ENCODE data around the gene GARIN3. TPM values are rescaled to one million over a fixed set of nuclear protein-coding genes. Genes with fewer than 3 reads are reported as not detected.

GARIN3 gene
- total and polyA plus RNA-seq, 5 donors, result not detected

GRCh38 chr5:157142317-157143126 lies 23.5 kb downstream of the GARIN3 start, which contains the start of gene MED7:
MED7 (minus strand) TSS chr5:157142865; CDS start chr5:157139431, 3,434 bp downstream.
- H3K27ac ChIP-seq (ENCODE audit: low read length), result peak within 1 kb of the TSS; percentile 98
- H3K27me3 ChIP-seq (ENCODE audit: control insufficient read depth, insufficient read depth), result no peaks in the 10 kb centered on the region
- peaks cover 2% of the 10 kb centered on the region for H3K4me1 ChIP-seq (ENCODE audit: control insufficient read depth, insufficient read depth, low read length)
- H3K4me3 ChIP-seq (ENCODE audit: low read length), result peak within 1 kb of the TSS; percentile 69
- intact Hi-C loops (cut with DNase I), result loop anchor here in 1 of 4 donors (10.0 kb wide), 2 partner anchors 112 to 172 kb away; no protein-coding TSS in a partner anchor
- DNase-seq (peak; percentile 92 to 95 (median 94)), ATAC-seq (peak; percentile 99)
- under 1% methylated on average over 48 of the region's 48 CpGs for WGBS
- no peaks in the 10 kb centered on the region for H3K9me3 ChIP-seq (ENCODE audit: control insufficient read depth, low read length)

DNA sequence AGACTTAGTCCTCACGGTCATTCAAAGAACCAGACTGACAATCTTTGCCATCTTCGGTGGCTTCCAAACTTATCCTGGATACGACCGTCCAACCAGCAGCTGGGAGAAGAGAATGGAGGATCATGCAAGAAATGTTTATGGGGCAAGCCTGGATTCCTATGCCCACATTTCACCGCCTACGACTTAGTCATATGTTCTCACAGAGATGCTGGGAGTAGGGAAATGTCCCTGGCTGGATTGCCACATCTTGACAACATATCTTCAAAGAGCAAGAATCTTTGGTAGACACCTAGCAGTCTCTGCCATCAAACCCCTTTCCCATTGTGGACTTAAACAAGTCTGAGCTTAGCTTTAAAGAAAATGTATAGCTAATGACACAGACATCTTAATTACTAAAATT lies 28.4 kb downstream of the GARIN3 start:
- Histone ChIP-seq H3K4me3 (ENCODE audit: low read length) (no peak overlapping the region), H3K27me3 (ENCODE audit: control insufficient read depth, insufficient read depth) (no peaks in the 10 kb centered on the region), H3K4me1 (ENCODE audit: control insufficient read depth, insufficient read depth, low read length) (no peaks in the 10 kb centered on the region), H3K9me3 (ENCODE audit: control insufficient read depth, low read length) (no peaks in the 10 kb centered on the region), H3K27ac (ENCODE audit: low read length) (no peak overlapping the region)
- WGBS, result 95% methylated on average over 6 of the region's 6 CpGs
- intact Hi-C loops (cut with DNase I), result no loop called here
- DNase-seq (no peak), ATAC-seq (no peak)

DNA sequence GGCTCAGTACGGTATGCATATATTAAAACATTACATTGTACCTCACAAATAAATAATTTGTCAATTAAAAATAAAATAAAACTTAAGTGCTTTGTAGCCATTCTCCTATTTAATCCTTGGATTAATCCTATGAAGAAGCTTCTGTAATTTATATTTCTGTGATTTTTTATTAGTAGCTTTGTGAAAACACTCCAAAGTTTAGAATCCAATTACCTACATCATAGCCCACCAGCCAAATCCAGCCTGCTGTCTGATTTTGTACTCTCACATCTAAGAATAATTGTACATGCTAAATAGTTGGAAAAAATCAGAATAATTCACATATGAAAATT lies 33.8 kb downstream of the GARIN3 start:
- intact Hi-C loops (cut with DNase I), result no loop called here
- Histone ChIP-seq H3K4me1 (ENCODE audit: control insufficient read depth, insufficient read depth, low read length) (no peaks in the 10 kb centered on the region), H3K27ac (ENCODE audit: low read length) (no peak overlapping the region), H3K27me3 (ENCODE audit: control insufficient read depth, insufficient read depth) (no peaks in the 10 kb centered on the region), H3K4me3 (ENCODE audit: low read length) (no peak overlapping the region), H3K9me3 (ENCODE audit: control insufficient read depth, low read length) (no peaks in the 10 kb centered on the region)
- DNase-seq (no peak), ATAC-seq (no peak)
- 10% methylated on average over 1 of the region's 1 CpG for WGBS

GRCh38 chr5:157130925-157131324 lies 35.1 kb downstream of the GARIN3 start:
- no peak overlapping the region for H3K4me3 ChIP-seq (ENCODE audit: low read length)
- intact Hi-C loops (cut with DNase I), result no loop called here
- no peaks in the 10 kb centered on the region for H3K9me3 ChIP-seq (ENCODE audit: control insufficient read depth, low read length)
- DNase-seq, result no peak
- ATAC-seq, result peak in 1 of 2 donors; percentile 66
- no peaks in the 10 kb centered on the region for H3K4me1 ChIP-seq (ENCODE audit: control insufficient read depth, insufficient read depth, low read length)
- whole genome bisulfite sequencing, result 58% methylated on average over 7 of the region's 7 CpGs
- no peaks in the 10 kb centered on the region for H3K27me3 ChIP-seq (ENCODE audit: control insufficient read depth, insufficient read depth)
- H3K27ac ChIP-seq (ENCODE audit: low read length), result no peak overlapping the region

DNA sequence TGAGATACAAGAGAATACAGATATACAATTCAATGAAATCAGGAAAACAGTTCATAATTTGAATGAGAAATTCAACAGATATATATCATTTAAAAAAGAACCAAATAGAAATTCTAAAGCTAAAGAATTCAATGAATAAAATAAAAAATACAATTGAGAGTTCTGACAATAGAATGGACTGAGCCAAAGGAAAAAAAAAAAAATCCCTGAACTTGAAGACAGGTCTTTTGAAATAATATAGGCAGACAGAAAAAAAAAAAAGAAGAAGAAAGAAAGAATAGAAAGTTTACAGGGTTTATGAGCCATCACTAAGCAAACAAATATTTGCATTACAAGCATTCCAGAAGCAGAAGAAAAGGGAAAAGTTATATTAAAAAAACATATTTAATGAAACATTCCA lies 44.4 kb downstream of the GARIN3 start:
- no peak overlapping the region for H3K4me3 ChIP-seq (ENCODE audit: low read length)
- ATAC-seq, result no peak
- intact Hi-C loops (cut with DNase I), result no loop called here
- H3K4me1 ChIP-seq (ENCODE audit: control insufficient read depth, insufficient read depth, low read length), result no peaks in the 10 kb centered on the region
- H3K27ac ChIP-seq (ENCODE audit: low read length), result no peak overlapping the region
- H3K9me3 ChIP-seq (ENCODE audit: control insufficient read depth, low read length), result no peaks in the 10 kb centered on the region
- no peak for DNase-seq
- no peaks in the 10 kb centered on the region for H3K27me3 ChIP-seq (ENCODE audit: control insufficient read depth, insufficient read depth)

DNA sequence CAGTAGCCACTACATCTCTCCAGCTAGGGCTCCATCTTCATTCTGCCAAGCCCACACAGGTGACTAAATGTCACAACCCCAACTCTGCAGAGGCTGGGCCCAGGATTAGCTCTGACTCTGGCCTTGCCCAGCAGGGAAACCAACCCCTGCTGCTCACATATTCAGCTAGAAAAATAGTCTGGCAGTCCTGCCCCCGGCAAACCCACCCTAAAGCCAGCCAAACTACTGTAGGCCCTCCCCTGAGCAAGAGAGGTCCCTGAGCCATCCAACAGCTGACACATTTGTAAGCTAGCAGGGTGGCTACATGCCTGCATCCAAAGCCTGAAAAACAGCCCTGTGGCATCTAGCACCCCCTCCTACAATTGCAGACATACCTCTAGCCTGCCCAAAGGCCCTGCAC lies 46.0 kb downstream of the GARIN3 start:
- Histone ChIP-seq H3K4me1 (ENCODE audit: control insufficient read depth, insufficient read depth, low read length) (peaks cover under 1% of the 10 kb centered on the region), H3K27ac (ENCODE audit: low read length) (no peak overlapping the region), H3K27me3 (ENCODE audit: control insufficient read depth, insufficient read depth) (no peaks in the 10 kb centered on the region), H3K9me3 (ENCODE audit: control insufficient read depth, low read length) (no peaks in the 10 kb centered on the region), H3K4me3 (ENCODE audit: low read length) (no peak overlapping the region)
- whole genome bisulfite sequencing, result 71% methylated on average over 1 of the region's 1 CpG
- no peak for DNase-seq
- intact Hi-C loops (cut with DNase I), result no loop called here
- ATAC-seq, result no peak

GRCh38 chr5:157116483-157116954 lies 49.5 kb downstream of the GARIN3 start:
- Histone ChIP-seq H3K9me3 (ENCODE audit: control insufficient read depth, low read length) (no peaks in the 10 kb centered on the region), H3K27me3 (ENCODE audit: control insufficient read depth, insufficient read depth) (no peaks in the 10 kb centered on the region), H3K4me3 (ENCODE audit: low read length) (no peak overlapping the region), H3K27ac (ENCODE audit: low read length) (no peak overlapping the region), H3K4me1 (ENCODE audit: control insufficient read depth, insufficient read depth, low read length) (peaks cover 2% of the 10 kb centered on the region)
- WGBS, result 71% methylated on average over 6 of the region's 6 CpGs
- intact Hi-C loops (cut with DNase I), result no loop called here
- no peak for ATAC-seq
- no peak for DNase-seq

DNA sequence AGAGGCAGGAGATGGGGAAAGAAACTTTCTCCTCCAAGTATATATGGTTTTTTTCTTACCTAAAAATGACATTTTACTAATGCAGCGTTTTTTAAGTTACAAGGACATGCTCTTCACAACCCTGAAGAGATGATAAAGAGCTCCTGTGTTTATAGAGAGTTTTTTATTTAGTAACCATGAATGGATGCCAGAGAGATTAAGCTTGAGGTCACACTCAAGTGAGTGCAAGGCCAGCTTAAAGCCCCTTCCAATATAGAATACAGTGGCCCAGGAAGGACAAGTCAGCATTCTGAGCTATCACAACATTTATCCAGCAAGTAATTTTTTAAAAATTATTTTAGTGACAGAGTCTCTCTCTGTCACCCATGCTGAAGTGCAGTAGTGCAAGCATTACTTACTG lies 50.6 kb downstream of the GARIN3 start:
- WGBS, result 7% methylated on average over 1 of the region's 1 CpG
- Histone ChIP-seq H3K4me1 (ENCODE audit: control insufficient read depth, insufficient read depth, low read length) (peaks cover 2% of the 10 kb centered on the region), H3K9me3 (ENCODE audit: control insufficient read depth, low read length) (no peaks in the 10 kb centered on the region), H3K27ac (ENCODE audit: low read length) (no peak overlapping the region), H3K27me3 (ENCODE audit: control insufficient read depth, insufficient read depth) (no peaks in the 10 kb centered on the region), H3K4me3 (ENCODE audit: low read length) (no peak overlapping the region)
- DNase-seq, result no peak
- intact Hi-C loops (cut with DNase I), result no loop called here
- ATAC-seq, result peak; percentile 58 to 62

DNA sequence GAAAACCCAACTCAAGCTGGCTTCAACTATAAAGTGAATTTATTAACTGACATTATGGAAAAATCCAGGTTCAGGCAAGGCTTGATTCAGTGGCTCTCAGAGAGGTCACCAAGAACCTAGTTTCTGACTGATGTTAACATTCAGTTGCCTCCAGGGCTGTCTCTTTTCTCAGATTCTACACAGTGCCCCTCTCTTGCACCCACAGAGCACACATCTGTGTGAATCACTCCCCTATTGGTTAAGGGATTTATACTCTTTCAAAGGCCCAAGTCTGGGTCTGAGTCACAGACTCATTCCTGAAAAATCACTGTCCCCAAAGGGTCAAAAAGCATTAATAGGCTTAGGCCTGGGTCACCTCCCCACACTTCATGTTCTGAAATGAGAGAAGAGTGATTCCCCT lies 51.1 kb downstream of the GARIN3 start:
- H3K4me3 ChIP-seq (ENCODE audit: low read length), result no peak overlapping the region
- DNase-seq (no peak), ATAC-seq (no peak)
- no peaks in the 10 kb centered on the region for H3K9me3 ChIP-seq (ENCODE audit: control insufficient read depth, low read length)
- H3K4me1 ChIP-seq (ENCODE audit: control insufficient read depth, insufficient read depth, low read length), result peaks cover 2% of the 10 kb centered on the region
- intact Hi-C loops (cut with DNase I), result no loop called here
- peak overlapping the region; percentile 46 for H3K27ac ChIP-seq (ENCODE audit: low read length)
- no peaks in the 10 kb centered on the region for H3K27me3 ChIP-seq (ENCODE audit: control insufficient read depth, insufficient read depth)

- Histone ChIP-seq H3K9me3 (ENCODE audit: control insufficient read depth, low read length) (no peaks in the 10 kb centered on the region), H3K4me3 (ENCODE audit: low read length) (no peak overlapping the region), H3K27ac (ENCODE audit: low read length) (no peak overlapping the region), H3K27me3 (ENCODE audit: control insufficient read depth, insufficient read depth) (no peaks in the 10 kb centered on the region), H3K4me1 (ENCODE audit: control insufficient read depth, insufficient read depth, low read length) (peaks cover 2% of the 10 kb centered on the region)
- intact Hi-C loops (cut with DNase I), result no loop called here
- 59% methylated on average over 5 of the region's 5 CpGs for WGBS
- peak; percentile 40 to 41 for ATAC-seq
- no peak for DNase-seq
These were observed 53.1 kb downstream of the GARIN3 start for GRCh38 chr5:157113002-157113401.

All from right cardiac atrium (tissue), 5 donors.